T-helper 17 cell (primary cell): ENCODE data around the gene MEF2A. TPM values are rescaled to one million over a fixed set of nuclear protein-coding genes. Genes with fewer than 3 reads are reported as not detected.

ENCODE experiments used
- ATAC-seq: fragments of 150-1000 bp; cut with Tn5 transposase; 2 replicates; pipeline ENCODE4 v1.10.0; 2021; ENCODE audit warnings: mild to moderate bottlenecking, moderate library complexity
- DNase-seq, 3 donors: peaks; one replicate each; pipeline versions ENCODE4 v3.0.0 to v3.0.0-alpha.2; 2020 to 2021
- H3K9me3 ChIP-seq: one replicate; pipeline ENCODE4 v1.7.0; 2013; ENCODE audit warnings: low read length, mild to moderate bottlenecking; ENCODE audit not compliant: control insufficient read depth, poor library complexity, severe bottlenecking
- H3K27ac Mint-ChIP-seq: one replicate; pipeline ENCODE4 v1.8.0; 2022; ENCODE audit warnings: mild to moderate bottlenecking, moderate library complexity, mixed read lengths
- H3K27me3 Mint-ChIP-seq: one replicate; pipeline ENCODE4 v1.8.0; 2022; ENCODE audit warnings: mixed read lengths
- H3K36me3 Mint-ChIP-seq: one replicate; pipeline ENCODE4 v1.8.0; 2022; ENCODE audit warnings: low read depth, mixed read lengths
- H3K4me1 Mint-ChIP-seq: one replicate; pipeline ENCODE4 v1.8.0; 2022; ENCODE audit warnings: mild to moderate bottlenecking, mixed read lengths
- H3K4me3 Mint-ChIP-seq: one replicate; pipeline ENCODE4 v1.8.0; 2022; ENCODE audit warnings: mild to moderate bottlenecking, moderate library complexity, mixed read lengths
- total RNA-seq, 4 donors: library from RNA in 2 of 4; stranded (reverse) in 2 of 4; gene quantifications; one replicate each; pipeline ENCODE4 v1.2.3 and lab custom pipeline; 2022 to 2026

Gene MEF2A
- total RNA-seq, 2 donors from 2014 or later, result 22.9 to 24.2 TPM

DNA sequence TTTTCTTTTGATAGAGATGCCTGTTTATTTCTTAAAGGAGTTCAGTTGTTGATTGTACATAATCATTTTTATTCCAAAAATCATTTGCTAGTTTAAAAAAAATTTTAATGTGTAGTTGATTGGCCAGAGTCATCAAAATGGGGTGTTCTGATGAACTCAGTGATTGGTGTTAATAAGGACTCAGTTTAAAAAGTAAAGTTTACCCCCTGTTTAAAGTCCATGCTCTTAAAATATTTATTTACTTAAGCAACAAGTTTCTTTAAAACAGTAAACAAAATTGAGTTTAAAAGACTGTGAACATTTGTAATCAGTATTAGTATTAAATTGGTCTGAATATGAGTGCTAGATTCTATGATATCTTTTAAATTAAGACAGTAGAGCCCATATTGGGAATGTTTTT lies 56.0 kb downstream of the MEF2A start:
- Mint-ChIP-seq H3K27me3 (no peaks in the 10 kb centered on the region), H3K4me1 (peaks cover 34% of the 10 kb centered on the region), H3K36me3 (peaks cover 5% of the 10 kb centered on the region), H3K4me3 (no peak overlapping the region), H3K27ac (no peak overlapping the region)
- no peak for ATAC-seq
- no peak for DNase-seq
- no peaks in the 10 kb centered on the region for H3K9me3 ChIP-seq

- H3K27ac Mint-ChIP-seq, result no peak overlapping the region
- ATAC-seq, result no peak
- H3K27me3 Mint-ChIP-seq, result no peaks in the 10 kb centered on the region
- H3K4me3 Mint-ChIP-seq, result no peak overlapping the region
- DNase-seq, result no peak
- no peaks in the 10 kb centered on the region for H3K9me3 ChIP-seq
- peaks cover 7% of the 10 kb centered on the region for H3K36me3 Mint-ChIP-seq
- peaks cover 38% of the 10 kb centered on the region for H3K4me1 Mint-ChIP-seq
Observed at GRCh38 chr15:99628374-99629001, 62.7 kb downstream of the MEF2A start.

DNA sequence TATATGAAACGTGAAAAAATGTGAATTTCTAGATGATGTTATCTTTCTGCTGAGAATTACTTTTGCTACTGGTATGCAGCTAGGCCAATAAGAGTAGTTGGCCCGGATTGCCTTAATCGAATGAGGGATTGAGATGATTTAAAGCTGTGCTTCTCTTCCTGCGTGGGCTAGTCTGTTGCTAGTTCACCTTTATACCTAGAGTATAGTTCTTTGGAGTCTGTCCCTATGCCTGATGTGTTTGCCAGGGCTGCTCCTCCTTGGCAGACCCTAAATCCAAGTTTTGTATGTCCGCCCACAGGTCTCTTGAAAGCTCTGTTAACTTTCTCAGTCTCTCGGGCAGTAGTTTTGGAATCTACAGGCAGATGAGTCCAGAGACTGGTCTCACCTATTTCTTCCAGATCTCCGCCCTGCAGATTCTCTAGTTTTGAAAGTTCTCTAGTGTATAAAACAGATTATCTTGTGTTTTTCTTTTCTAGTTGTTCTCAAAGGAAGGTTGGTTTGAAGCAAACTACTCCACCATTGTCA lies 64.9 kb downstream of the MEF2A start:
- no peak overlapping the region for H3K4me3 Mint-ChIP-seq
- no peaks in the 10 kb centered on the region for H3K9me3 ChIP-seq
- ATAC-seq (no peak), DNase-seq (no peak)
- H3K27me3 Mint-ChIP-seq, result no peaks in the 10 kb centered on the region
- H3K4me1 Mint-ChIP-seq, result peaks cover 35% of the 10 kb centered on the region
- H3K36me3 Mint-ChIP-seq, result peaks cover 7% of the 10 kb centered on the region
- peak overlapping the region; percentile 12 for H3K27ac Mint-ChIP-seq

DNA sequence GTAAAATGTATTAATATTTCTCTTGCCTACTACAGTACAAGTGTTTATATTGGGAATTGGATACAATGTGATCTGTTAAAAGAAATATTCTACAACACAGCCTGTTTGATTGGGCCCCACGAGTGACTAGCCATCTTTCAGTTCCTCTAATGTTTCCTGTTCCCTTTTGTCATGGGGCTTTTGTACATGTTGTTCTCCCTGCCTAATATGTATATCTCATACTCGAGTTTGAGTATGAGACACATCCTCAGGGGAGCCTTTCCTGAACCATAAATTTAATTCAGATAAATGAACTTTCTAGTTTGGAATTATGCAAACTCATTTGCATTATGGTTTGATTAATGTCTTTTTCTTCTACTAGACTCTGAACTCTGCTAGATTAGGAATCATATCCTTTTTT lies 65.5 kb downstream of the MEF2A start:
- peaks cover 30% of the 10 kb centered on the region for H3K4me1 Mint-ChIP-seq
- peaks cover 7% of the 10 kb centered on the region for H3K36me3 Mint-ChIP-seq
- ATAC-seq (peak; percentile 66), DNase-seq (no peak)
- H3K27me3 Mint-ChIP-seq, result no peaks in the 10 kb centered on the region
- H3K27ac Mint-ChIP-seq, result no peak overlapping the region
- H3K9me3 ChIP-seq, result no peaks in the 10 kb centered on the region
- H3K4me3 Mint-ChIP-seq, result no peak overlapping the region

GRCh38 chr15:99632521-99632920 lies 66.7 kb downstream of the MEF2A start:
- Mint-ChIP-seq H3K36me3 (peaks cover 4% of the 10 kb centered on the region), H3K27me3 (no peaks in the 10 kb centered on the region), H3K4me1 (peaks cover 23% of the 10 kb centered on the region), H3K4me3 (no peak overlapping the region), H3K27ac (no peak overlapping the region)
- DNase-seq (no peak), ATAC-seq (no peak)
- H3K9me3 ChIP-seq, result no peaks in the 10 kb centered on the region

- Mint-ChIP-seq H3K4me1 (peaks cover 21% of the 10 kb centered on the region), H3K27me3 (no peaks in the 10 kb centered on the region), H3K36me3 (peaks cover 6% of the 10 kb centered on the region), H3K4me3 (no peak overlapping the region), H3K27ac (no peak overlapping the region)
- no peak for ATAC-seq
- DNase-seq, result no peak
- H3K9me3 ChIP-seq, result no peaks in the 10 kb centered on the region
Observed at GRCh38 chr15:99633655-99634054, 67.9 kb downstream of the MEF2A start.

DNA sequence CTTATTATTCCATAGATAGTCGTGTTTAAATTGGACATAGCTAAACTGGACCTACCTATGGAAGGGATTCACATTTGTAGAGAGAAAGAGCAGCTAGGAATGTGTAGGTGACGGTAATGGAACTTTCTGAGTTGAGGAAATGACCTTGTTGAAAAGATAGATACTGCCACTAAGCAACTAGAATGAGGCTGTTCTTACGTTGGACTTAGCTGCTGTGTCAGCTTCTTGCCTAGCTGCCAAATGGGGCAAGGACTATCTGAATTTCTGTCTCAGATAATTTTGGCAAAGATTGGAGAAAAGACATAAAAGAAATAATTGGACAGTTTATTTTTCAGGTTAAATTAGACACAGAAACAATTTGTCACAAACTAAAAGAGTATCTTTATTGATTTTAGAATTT lies 68.8 kb downstream of the MEF2A start:
- peaks cover 19% of the 10 kb centered on the region for H3K4me1 Mint-ChIP-seq
- no peak for DNase-seq

GRCh38 chr15:99635145-99635544 lies 69.4 kb downstream of the MEF2A start:
- H3K4me1 Mint-ChIP-seq, result peaks cover 15% of the 10 kb centered on the region
- H3K9me3 ChIP-seq, result no peaks in the 10 kb centered on the region
- DNase-seq, result no peak
- no peak for ATAC-seq
- no peaks in the 10 kb centered on the region for H3K27me3 Mint-ChIP-seq
- H3K4me3 Mint-ChIP-seq, result no peak overlapping the region
- peaks cover 3% of the 10 kb centered on the region for H3K36me3 Mint-ChIP-seq
- H3K27ac Mint-ChIP-seq, result no peak overlapping the region

More for the DNA sequence above, 68.8 kb downstream of the MEF2A start:
- Mint-ChIP-seq H3K36me3 (peaks cover 6% of the 10 kb centered on the region), H3K27ac (no peak overlapping the region), H3K27me3 (no peaks in the 10 kb centered on the region), H3K4me3 (no peak overlapping the region)
- H3K9me3 ChIP-seq, result no peaks in the 10 kb centered on the region
- ATAC-seq, result no peak

- peaks cover 2% of the 10 kb centered on the region for H3K36me3 Mint-ChIP-seq
- H3K4me3 Mint-ChIP-seq, result no peak overlapping the region
- ATAC-seq (no peak), DNase-seq (no peak)
- no peaks in the 10 kb centered on the region for H3K9me3 ChIP-seq
- H3K4me1 Mint-ChIP-seq, result peaks cover 11% of the 10 kb centered on the region
- no peak overlapping the region for H3K27ac Mint-ChIP-seq
- no peaks in the 10 kb centered on the region for H3K27me3 Mint-ChIP-seq
Observed at GRCh38 chr15:99635794-99636193, 70.0 kb downstream of the MEF2A start.

- peaks cover 9% of the 10 kb centered on the region for H3K36me3 Mint-ChIP-seq
- no peak for DNase-seq
- no peak for ATAC-seq
- no peaks in the 10 kb centered on the region for H3K9me3 ChIP-seq
- no peak overlapping the region for H3K4me3 Mint-ChIP-seq
- H3K27me3 Mint-ChIP-seq, result no peaks in the 10 kb centered on the region
- no peak overlapping the region for H3K27ac Mint-ChIP-seq
- H3K4me1 Mint-ChIP-seq, result no peaks in the 10 kb centered on the region
Observed at GRCh38 chr15:99644913-99645542, 79.2 kb downstream of the MEF2A start.

DNA sequence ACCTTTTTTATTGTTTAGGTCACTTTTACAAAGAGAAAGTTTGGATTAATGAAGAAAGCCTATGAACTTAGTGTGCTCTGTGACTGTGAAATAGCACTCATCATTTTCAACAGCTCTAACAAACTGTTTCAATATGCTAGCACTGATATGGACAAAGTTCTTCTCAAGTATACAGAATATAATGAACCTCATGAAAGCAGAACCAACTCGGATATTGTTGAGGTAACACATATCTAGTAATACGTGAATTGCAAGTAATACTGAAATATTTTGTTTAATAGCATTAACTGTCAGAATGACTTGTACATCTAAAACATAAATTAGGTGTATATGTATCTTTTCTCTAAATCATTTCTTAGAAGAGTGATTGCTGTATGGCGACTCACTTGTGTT lies 79.8 kb downstream of the MEF2A start:
- Mint-ChIP-seq H3K27ac (no peak overlapping the region), H3K4me3 (no peak overlapping the region), H3K27me3 (no peaks in the 10 kb centered on the region), H3K36me3 (peaks cover 9% of the 10 kb centered on the region), H3K4me1 (no peaks in the 10 kb centered on the region)
- H3K9me3 ChIP-seq, result no peaks in the 10 kb centered on the region
- DNase-seq, result no peak
- no peak for ATAC-seq

DNA sequence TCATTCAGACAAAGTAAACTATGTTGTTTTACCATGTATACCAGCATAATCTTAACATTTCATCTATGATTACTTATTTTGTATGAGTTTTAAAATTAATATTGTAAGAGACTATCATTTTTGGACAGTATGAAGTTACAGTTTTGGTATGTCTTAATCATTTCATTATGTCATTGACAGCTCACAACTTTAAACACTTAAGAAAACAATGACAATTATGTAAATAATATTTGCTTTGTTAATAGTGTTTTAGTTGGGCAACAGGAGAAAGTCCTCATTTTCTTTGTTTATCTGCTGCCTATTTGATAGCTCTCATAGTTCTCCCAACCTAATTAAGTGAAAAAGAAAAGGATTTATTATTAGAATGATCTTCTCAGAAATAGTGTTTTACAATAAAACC lies 80.2 kb downstream of the MEF2A start:
- H3K36me3 Mint-ChIP-seq, result peaks cover 9% of the 10 kb centered on the region
- ATAC-seq, result no peak

DNA sequence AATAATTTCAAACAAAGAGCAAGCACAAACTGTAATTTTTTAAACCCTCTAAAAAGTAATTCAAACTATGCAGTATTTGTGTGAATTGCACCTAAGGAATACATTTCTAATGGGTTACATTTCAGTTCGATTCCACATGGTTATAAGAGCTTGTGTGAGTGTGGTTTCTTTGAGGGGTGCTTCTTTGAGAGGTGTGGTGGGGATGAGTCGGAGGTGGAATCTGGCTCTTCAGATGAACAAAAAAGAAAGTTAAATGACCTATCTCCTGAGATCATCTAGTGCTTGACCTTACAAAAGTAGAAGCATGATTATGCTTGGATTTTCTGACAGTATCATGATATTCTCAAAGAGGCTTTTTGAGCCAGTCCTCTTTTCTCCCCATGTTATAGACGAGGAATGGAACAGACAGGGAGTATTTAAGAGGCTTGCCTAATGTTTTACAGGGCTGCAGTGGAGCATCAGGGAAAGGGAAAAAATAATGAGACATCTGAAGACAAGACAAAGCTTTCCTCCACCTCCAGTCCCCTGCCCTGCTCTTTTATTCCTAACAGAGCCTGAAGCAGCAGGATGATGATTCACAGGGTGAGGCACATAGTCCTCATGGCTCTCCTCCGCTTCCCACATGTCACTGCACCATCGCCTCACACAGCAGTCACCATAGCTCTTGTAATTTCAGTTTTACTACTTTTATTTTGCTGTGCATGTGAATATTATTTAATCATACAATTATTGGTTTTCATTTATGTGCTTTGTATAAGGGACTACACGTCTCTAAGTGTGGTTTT lies 85.4 kb downstream of the MEF2A start:
- Mint-ChIP-seq H3K27me3 (no peaks in the 10 kb centered on the region), H3K27ac (no peak overlapping the region), H3K4me3 (no peak overlapping the region), H3K4me1 (peaks cover 8% of the 10 kb centered on the region), H3K36me3 (peaks cover 2% of the 10 kb centered on the region)
- no peaks in the 10 kb centered on the region for H3K9me3 ChIP-seq
- DNase-seq (no peak), ATAC-seq (no peak)

More for the DNA sequence above, 80.2 kb downstream of the MEF2A start:
- no peaks in the 10 kb centered on the region for H3K9me3 ChIP-seq
- H3K4me1 Mint-ChIP-seq, result peaks cover under 1% of the 10 kb centered on the region
- no peaks in the 10 kb centered on the region for H3K27me3 Mint-ChIP-seq
- DNase-seq, result no peak
- H3K4me3 Mint-ChIP-seq, result no peak overlapping the region
- H3K27ac Mint-ChIP-seq, result no peak overlapping the region
